K562 (cell line): Measurements from ENCODE around the gene ELMO3. TPM values are rescaled to one million over a fixed set of nuclear protein-coding genes. Genes with fewer than 3 reads are reported as not detected.

Source experiments
- CXXC5 ChIP-seq: fragments of 250-450 bp; sonication (Bioruptor Pico); IDR thresholded peaks from 2 replicates; pipeline ENCODE4 v1.8.0; 2022; ENCODE audit warnings: inconsistent platforms, mild to moderate bottlenecking, moderate library complexity
- FOXK1 ChIP-seq: sonication (generic); formaldehyde crosslinking; IDR thresholded peaks from 2 replicates; pipeline ENCODE4 v1.8.0; 2022; ENCODE audit warnings: missing genetic modification reagents, mild to moderate bottlenecking, borderline replicate concordance
- HDAC2 ChIP-seq: fragments of 450-650 bp; IDR thresholded peaks from 2 replicates; pipeline ENCODE4 v1.6.1; 2016; ENCODE audit warnings: mild to moderate bottlenecking
- HDAC8 ChIP-seq: fragments of 450-650 bp; IDR thresholded peaks from 2 replicates; pipeline ENCODE4 v1.6.1; 2016; ENCODE audit warnings: mild to moderate bottlenecking, missing genetic modification characterization, moderate library complexity, missing compliant biosample characterization
- HIVEP1 ChIP-seq: fragments of 250-450 bp; sonication (Bioruptor Pico); IDR thresholded peaks from 2 replicates; pipeline ENCODE4 v1.4.0; 2020; ENCODE audit warnings: mild to moderate bottlenecking
- MAFK ChIP-seq: IDR thresholded peaks from 2 replicates; pipeline ENCODE4 v1.6.1; 2011; ENCODE audit warnings: low read length, improper control_type of control experiment
- NONO ChIP-seq, 2 experiments: fragments of 200-400 bp in 1 of 2; fragments of 450-650 bp in 1 of 2; formaldehyde crosslinking in 1 of 2; IDR thresholded peaks; 2 replicates each; pipeline ENCODE4 v1.6.1; 2017; ENCODE audit warnings: low read depth in 2 of 2, mild to moderate bottlenecking in 2 of 2, moderate library complexity in 2 of 2, low read length in 1 of 2
- PRPF4 ChIP-seq: fragments of 200-400 bp; formaldehyde crosslinking; IDR thresholded peaks from one replicate; pipeline ENCODE4 v1.6.1; 2017; ENCODE audit warnings: low read length, low read depth, mild to moderate bottlenecking; ENCODE audit not compliant: insufficient read depth, poor library complexity, severe bottlenecking
- RUNX1 ChIP-seq: sonication (generic); IDR thresholded peaks from 2 replicates; pipeline ENCODE4 v1.6.1; 2016; ENCODE audit warnings: antibody characterized with exemption, low read depth
- TBP ChIP-seq: optimal IDR thresholded peaks from 2 replicates; pipeline ENCODE3; 2011; ENCODE audit warnings: low read depth, low read length, improper control_type of control experiment
- TOE1 ChIP-seq, 2 experiments: fragments of 450-650 bp in 1 of 2; sonication (generic) in 1 of 2; formaldehyde crosslinking in 1 of 2; IDR thresholded peaks; 2 replicates each; pipeline versions ENCODE4 v1.7.1 to v1.8.0; 2016 to 2022; ENCODE audit warnings: borderline replicate concordance in 2 of 2, mild to moderate bottlenecking in 2 of 2, antibody characterized with exemption in 1 of 2, inconsistent platforms in 1 of 2, low read depth in 1 of 2, missing genetic modification reagents in 1 of 2, moderate library complexity in 1 of 2
- XRCC5 ChIP-seq: fragments of 200-400 bp; formaldehyde crosslinking; IDR thresholded peaks from 2 replicates; pipeline ENCODE4 v1.6.1; 2017; ENCODE audit warnings: low read depth, mild to moderate bottlenecking, low read length
- ZBTB7A ChIP-seq: IDR thresholded peaks from 2 replicates; pipeline ENCODE4 v1.6.1; 2011; ENCODE audit warnings: low read depth, mild to moderate bottlenecking, low read length, moderate library complexity, borderline replicate concordance; ENCODE audit not compliant: control insufficient read depth
- ZFPM2 ChIP-seq: fragments of 250-450 bp; sonication (Bioruptor Pico); IDR thresholded peaks from 2 replicates; pipeline ENCODE4 v1.5.1; 2022; ENCODE audit warnings: mild to moderate bottlenecking
- ZNF431 ChIP-seq: sonication (generic); formaldehyde crosslinking; IDR thresholded peaks from 2 replicates; pipeline ENCODE4 v1.8.0; 2022; ENCODE audit warnings: mild to moderate bottlenecking, missing genetic modification reagents
- ZNF668 ChIP-seq: fragments of 250-450 bp; sonication (Bioruptor Pico); IDR thresholded peaks from 2 replicates; pipeline ENCODE4 v1.8.0; 2022; ENCODE audit warnings: mild to moderate bottlenecking, inconsistent platforms
- polyA plus RNA-seq, 8 experiments: library from polyadenylated mRNA; depleted of rRNA in 4 of 8; stranded (reverse) in 5 of 8; unstranded in 3 of 8; fragments of >200 nt; fragmentation: Nextera tagmentation in 2 of 8; fragmentation: Illumina TruSeq in 1 of 8; extraction: Ambion mirVana in 2 of 8; extraction: Trizol in 1 of 8; gene quantifications; 2 replicates each; pipeline versions ENCODE4 v1.2.1 to v1.2.3, GENCODE V29; 2011 to 2014; ENCODE audit warnings: inconsistent platforms in 1 of 8, missing spikeins in 1 of 8
- total RNA-seq, 7 experiments: library from RNA; depleted of rRNA in 6 of 7; stranded (reverse); fragments of >200 nt in 6 of 7; fragmentation: Illumina TruSeq in 2 of 7; extraction: Trizol in 2 of 7; gene quantifications; 2 replicates each; pipeline versions ENCODE4 v1.2.1 to v1.2.3, GENCODE V29; 2011 to 2021; ENCODE audit warnings: low replicate concordance in 1 of 7
- TF ChIP-seq, protein P1 (sequence below): fragments of 450-650 bp; IDR thresholded peaks from 2 replicates; pipeline ENCODE4 v1.6.1; 2018; ENCODE audit warnings: mild to moderate bottlenecking, low read depth; ENCODE audit not compliant: partially characterized antibody
- TF ChIP-seq, protein P2 (sequence below): fragments of 150-350 bp; conservative IDR thresholded peaks from 2 replicates; pipeline ENCODE4 v1.6.1; 2014; ENCODE audit warnings: low read length
- TF ChIP-seq, protein P3 (sequence below): sonication (generic); formaldehyde crosslinking; IDR thresholded peaks from 2 replicates; pipeline ENCODE4 v1.8.1; 2023; ENCODE audit warnings: mild to moderate bottlenecking, missing genetic modification reagents, moderate library complexity
- TF ChIP-seq, protein P4 (sequence below), 2 experiments: fragments of 450-650 bp; conservative IDR thresholded peaks; 2 replicates each; pipeline ENCODE4 v1.6.1; 2017; ENCODE audit warnings: mild to moderate bottlenecking in 2 of 2, moderate library complexity in 2 of 2

ELMO3 gene
- total and polyA plus RNA-seq, 9 of the 15 experiments (the other 6 are each of a cell fraction or from before 2014, with no cell fraction given) = 0.04 to 5.1 (median 1.5) TPM

DNA sequence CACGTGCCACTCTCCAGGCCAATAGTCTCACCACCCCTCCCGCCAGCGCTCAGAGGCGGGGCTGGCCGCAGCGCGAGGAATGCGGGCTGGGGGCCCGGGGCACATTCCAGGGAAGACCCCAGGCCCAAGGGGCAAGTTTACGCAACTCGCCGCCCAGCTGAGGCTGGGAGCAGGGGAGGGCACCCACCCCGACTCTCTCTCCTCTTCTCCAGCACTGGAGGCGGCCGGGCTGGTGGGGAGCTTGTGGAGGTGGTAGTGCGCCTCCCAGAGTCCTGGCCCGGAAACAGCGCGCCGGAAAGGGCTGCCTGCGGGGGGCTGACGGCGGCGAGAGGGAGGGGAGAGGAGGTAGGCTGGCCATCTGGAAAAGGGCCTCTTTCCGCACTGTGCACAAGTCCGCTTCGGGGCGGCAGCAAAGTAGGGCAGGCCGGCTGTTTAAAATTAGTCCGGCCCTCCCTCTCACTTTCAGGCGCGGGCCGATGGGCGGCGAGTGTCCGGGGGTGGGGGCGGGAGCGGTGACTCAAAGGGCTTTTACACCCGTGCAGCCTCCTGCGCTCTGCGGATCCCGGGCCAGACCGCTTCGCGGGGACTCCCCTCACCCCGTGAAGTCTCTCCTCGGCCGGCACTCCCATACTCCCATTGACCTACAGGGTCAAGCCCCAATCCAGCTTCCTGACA, 47.3 kb downstream of the ELMO3 start (continued):
- TF ChIP-seq ZNF431 (CRISPR knock-in tag) = peak; percentile 5; the same call in 1 of the 2 replicates
- no peak for TF ChIP-seq PRPF4
- TF ChIP-seq, protein P1, sequence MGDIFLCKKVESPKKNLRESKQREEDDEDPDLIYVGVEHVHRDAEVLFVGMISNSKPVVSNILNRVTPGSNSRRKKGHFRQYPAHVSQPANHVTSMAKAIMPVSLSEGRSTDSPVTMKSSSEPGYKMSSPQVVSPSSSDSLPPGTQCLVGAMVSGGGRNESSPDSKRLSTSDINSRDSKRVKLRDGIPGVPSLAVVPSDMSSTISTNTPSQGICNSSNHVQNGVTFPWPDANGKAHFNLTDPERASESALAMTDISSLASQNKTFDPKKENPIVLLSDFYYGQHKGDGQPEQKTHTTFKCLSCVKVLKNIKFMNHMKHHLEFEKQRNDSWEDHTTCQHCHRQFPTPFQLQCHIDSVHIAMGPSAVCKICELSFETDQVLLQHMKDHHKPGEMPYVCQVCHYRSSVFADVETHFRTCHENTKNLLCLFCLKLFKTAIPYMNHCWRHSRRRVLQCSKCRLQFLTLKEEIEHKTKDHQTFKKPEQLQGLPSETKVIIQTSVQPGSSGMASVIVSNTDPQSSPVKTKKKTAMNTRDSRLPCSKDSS = no peak
- TF ChIP-seq, protein P2, sequence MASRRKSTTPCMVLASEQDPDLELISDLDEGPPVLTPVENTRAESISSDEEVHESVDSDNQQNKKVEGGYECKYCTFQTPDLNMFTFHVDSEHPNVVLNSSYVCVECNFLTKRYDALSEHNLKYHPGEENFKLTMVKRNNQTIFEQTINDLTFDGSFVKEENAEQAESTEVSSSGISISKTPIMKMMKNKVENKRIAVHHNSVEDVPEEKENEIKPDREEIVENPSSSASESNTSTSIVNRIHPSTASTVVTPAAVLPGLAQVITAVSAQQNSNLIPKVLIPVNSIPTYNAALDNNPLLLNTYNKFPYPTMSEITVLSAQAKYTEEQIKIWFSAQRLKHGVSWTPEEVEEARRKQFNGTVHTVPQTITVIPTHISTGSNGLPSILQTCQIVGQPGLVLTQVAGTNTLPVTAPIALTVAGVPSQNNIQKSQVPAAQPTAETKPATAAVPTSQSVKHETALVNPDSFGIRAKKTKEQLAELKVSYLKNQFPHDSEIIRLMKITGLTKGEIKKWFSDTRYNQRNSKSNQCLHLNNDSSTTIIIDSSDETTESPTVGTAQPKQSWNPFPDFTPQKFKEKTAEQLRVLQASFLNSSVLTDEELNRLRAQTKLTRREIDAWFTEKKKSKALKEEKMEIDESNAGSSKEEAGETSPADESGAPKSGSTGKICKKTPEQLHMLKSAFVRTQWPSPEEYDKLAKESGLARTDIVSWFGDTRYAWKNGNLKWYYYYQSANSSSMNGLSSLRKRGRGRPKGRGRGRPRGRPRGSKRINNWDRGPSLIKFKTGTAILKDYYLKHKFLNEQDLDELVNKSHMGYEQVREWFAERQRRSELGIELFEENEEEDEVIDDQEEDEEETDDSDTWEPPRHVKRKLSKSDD = 0 out of 2 replicates have a peak, but pooled peaks have one; percentile 43
- no peak; the same call in 1 of the 2 replicates for TF ChIP-seq TOE1 (IDR thresholded peaks at IDR 0.05; ENCODE audit: borderline replicate concordance)
- no peak for TF ChIP-seq TOE1 (CRISPR knock-in tag; IDR thresholded peaks at IDR 0.05; ENCODE audit: borderline replicate concordance, low read depth)
- TF ChIP-seq XRCC5 = 0 out of 2 replicates have a peak, but pooled peaks have one; percentile 24
- TF ChIP-seq HDAC8 (tag) = no peak
- TF ChIP-seq HIVEP1 (CRISPR knock-in tag) = no peak
- no peak for TF ChIP-seq ZFPM2
- TF ChIP-seq ZNF668 (CRISPR knock-in tag) = no peak
- TF ChIP-seq FOXK1 (CRISPR knock-in tag) = 0 out of 2 replicates have a peak, but pooled peaks have one; percentile 44
- TF ChIP-seq HDAC2 = peak; percentile 65
- peak; percentile 97 for TF ChIP-seq ZBTB7A
- no peak for TF ChIP-seq NONO (IDR thresholded peaks at IDR 0.05; ENCODE audit: low read depth in 2 of 2, low read length in 1 of 2)
- TF ChIP-seq, protein P3, sequence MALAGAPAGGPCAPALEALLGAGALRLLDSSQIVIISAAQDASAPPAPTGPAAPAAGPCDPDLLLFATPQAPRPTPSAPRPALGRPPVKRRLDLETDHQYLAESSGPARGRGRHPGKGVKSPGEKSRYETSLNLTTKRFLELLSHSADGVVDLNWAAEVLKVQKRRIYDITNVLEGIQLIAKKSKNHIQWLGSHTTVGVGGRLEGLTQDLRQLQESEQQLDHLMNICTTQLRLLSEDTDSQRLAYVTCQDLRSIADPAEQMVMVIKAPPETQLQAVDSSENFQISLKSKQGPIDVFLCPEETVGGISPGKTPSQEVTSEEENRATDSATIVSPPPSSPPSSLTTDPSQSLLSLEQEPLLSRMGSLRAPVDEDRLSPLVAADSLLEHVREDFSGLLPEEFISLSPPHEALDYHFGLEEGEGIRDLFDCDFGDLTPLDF (CRISPR knock-in tag) = no peak
- peak; percentile 77 for TF ChIP-seq CXXC5
- TF ChIP-seq TBP = peak; percentile 46
- TF ChIP-seq, protein P4, sequence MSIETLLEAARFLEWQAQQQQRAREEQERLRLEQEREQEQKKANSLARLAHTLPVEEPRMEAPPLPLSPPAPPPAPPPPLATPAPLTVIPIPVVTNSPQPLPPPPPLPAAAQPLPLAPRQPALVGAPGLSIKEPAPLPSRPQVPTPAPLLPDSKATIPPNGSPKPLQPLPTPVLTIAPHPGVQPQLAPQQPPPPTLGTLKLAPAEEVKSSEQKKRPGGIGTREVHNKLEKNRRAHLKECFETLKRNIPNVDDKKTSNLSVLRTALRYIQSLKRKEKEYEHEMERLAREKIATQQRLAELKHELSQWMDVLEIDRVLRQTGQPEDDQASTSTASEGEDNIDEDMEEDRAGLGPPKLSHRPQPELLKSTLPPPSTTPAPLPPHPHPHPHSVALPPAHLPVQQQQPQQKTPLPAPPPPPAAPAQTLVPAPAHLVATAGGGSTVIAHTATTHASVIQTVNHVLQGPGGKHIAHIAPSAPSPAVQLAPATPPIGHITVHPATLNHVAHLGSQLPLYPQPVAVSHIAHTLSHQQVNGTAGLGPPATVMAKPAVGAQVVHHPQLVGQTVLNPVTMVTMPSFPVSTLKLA (conservative IDR thresholded peaks at IDR 0.05) = peak; percentile 90
- TF ChIP-seq MAFK = no peak
- no peak for TF ChIP-seq RUNX1
